Activated CD4-positive, alpha-beta memory T cell treated with anti-CD3 and anti-CD28 coated beads, Interleukin-2, amount 10 ng/mL, durations not matched to agents 7 days and 5 days (primary cell): ENCODE measurements around the gene SLC6A19. TPM values are rescaled to one million over a fixed set of nuclear protein-coding genes. Genes with fewer than 3 reads are reported as not detected.
"Not testable (repeated sequence)": the region's sequence is repeated elsewhere in the genome, so short reads cannot be mapped to it uniquely, and the experiment has no call there.

ENCODE experiments used
- CTCF ChIA-PET: fragments of 350-600 bp; sonication (Branson Sonifier 250); formaldehyde crosslinking; loops from one replicate; lab custom pipeline; 2021; ENCODE audit warnings: antibody characterized with exemption, inconsistent platforms; lab: Charles Lee
- POLR2A ChIA-PET: fragments of 350-600 bp; sonication (Branson Sonifier 250); formaldehyde crosslinking; loops from one replicate; lab custom pipeline; 2021; ENCODE audit warnings: antibody characterized with exemption; lab: Charles Lee
- DNase-seq: peaks from one replicate; pipeline ENCODE4 v3.0.0-alpha.2; 2020
- H3K27ac Mint-ChIP-seq: one replicate; pipeline ENCODE4 v1.8.0; 2021; ENCODE audit warnings: mild to moderate bottlenecking, mixed read lengths
- H3K27me3 Mint-ChIP-seq: one replicate; pipeline ENCODE4 v1.8.0; 2021; ENCODE audit warnings: mixed read lengths
- H3K36me3 Mint-ChIP-seq: one replicate; pipeline ENCODE4 v1.8.0; 2021; ENCODE audit warnings: low read depth, mixed read lengths
- H3K4me1 Mint-ChIP-seq: one replicate; pipeline ENCODE4 v1.8.0; 2021; ENCODE audit warnings: mixed read lengths
- H3K4me3 Mint-ChIP-seq: one replicate; pipeline ENCODE4 v1.8.0; 2021; ENCODE audit warnings: mild to moderate bottlenecking, mixed read lengths
- H3K9me3 Mint-ChIP-seq: one replicate; pipeline ENCODE4 v1.8.0; 2021; ENCODE audit warnings: mixed read lengths
- total RNA-seq, 2 experiments: library from RNA; stranded (reverse); gene quantifications; one replicate each; pipeline ENCODE4 v1.2.3, GENCODE V29; 2021

SLC6A19 gene
- total RNA-seq, 2 experiments from 2014 or later: not detected

DNA sequence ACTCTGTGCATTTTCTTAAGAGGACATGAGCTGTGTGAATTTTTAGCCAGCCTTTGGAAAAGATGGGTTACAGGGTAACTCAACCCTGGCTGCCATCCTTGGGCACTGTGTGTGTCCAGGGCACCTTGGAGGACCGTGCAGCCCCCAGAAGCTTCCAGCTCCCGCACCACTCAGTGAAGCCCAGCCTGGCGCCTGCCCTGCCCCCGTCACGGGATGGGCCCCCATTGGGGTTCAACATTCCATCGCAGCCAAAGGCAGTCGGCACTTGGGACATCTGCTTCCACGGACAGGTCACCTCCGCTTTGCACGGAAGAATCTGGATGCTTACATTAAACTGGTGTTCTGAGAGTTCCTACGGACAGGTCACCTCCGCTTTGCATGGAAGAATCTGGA, 21.9 kb downstream of the SLC6A19 start:
- peaks cover 9% of the 10 kb centered on the region for H3K9me3 Mint-ChIP-seq
- no peaks in the 10 kb centered on the region for H3K4me1 Mint-ChIP-seq
- no peak overlapping the region for H3K4me3 Mint-ChIP-seq
- H3K36me3 Mint-ChIP-seq: no peaks in the 10 kb centered on the region
- no peak overlapping the region for H3K27ac Mint-ChIP-seq
- no peaks in the 10 kb centered on the region for H3K27me3 Mint-ChIP-seq
- ChIA-PET POLR2A (no interaction called here), CTCF (no interaction called here)
- no peak for DNase-seq

DNA sequence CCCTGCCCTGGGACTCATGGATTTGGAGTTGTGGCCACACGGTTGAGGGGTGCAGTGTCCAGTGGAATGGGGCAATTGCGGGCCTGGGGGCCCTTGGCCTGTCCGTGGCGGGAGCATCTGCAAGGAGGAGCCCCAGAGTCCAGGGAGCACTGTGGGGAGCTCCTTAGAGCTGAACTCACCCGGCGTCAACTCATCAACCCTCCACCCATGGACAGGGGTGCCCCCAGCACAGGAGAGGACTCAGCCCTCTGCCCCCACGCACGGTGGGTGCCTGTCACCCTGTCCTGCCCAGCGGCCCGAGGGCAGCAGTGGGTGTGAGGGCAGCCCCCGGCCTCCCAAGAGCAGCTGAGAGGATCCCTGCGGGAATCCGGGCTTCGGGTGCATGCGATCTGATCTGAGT, 23.2 kb downstream of the SLC6A19 start:
- Mint-ChIP-seq H3K9me3 (peaks cover 9% of the 10 kb centered on the region), H3K4me3 (no peak overlapping the region), H3K27me3 (no peaks in the 10 kb centered on the region), H3K36me3 (no peaks in the 10 kb centered on the region), H3K27ac (no peak overlapping the region), H3K4me1 (peaks cover 6% of the 10 kb centered on the region)
- ChIA-PET POLR2A (no interaction called here), CTCF (no interaction called here)
- no peak for DNase-seq

DNA sequence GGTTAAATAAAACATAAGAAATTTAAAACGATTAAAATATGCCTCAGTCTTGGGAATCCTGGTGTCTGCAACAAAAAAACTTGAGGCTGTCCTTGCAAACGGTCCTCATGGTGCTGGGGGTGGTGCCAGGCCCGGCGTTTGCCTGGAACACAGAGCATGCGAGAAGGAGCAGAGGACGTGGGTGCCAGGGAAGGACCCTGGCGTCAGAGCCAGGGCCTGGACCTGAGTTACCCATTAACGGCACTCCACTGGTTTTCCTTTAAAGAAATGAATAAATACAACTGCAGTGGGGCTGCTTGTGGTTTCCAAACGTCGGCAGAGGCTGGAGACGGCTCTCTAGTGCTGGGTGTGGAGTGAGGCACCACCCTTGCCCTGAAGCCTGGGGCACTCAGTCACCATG, 23.7 kb downstream of the SLC6A19 start, which contains the start of gene SLC6A18:
TSS of gene SLC6A18 (plus strand) at position 301 of the 400 bp plus-strand sequence. CDS start at position 398, 97 bp downstream.
- POLR2A ChIA-PET: no interaction called here
- Mint-ChIP-seq H3K27ac (no peak within 1 kb of the TSS), H3K4me3 (no peak within 1 kb of the TSS), H3K36me3 (no peaks in the 10 kb centered on the region), H3K9me3 (peaks cover 9% of the 10 kb centered on the region), H3K4me1 (peaks cover 6% of the 10 kb centered on the region), H3K27me3 (no peaks in the 10 kb centered on the region)
- CTCF ChIA-PET: no interaction called here
- DNase-seq: no peak

DNA sequence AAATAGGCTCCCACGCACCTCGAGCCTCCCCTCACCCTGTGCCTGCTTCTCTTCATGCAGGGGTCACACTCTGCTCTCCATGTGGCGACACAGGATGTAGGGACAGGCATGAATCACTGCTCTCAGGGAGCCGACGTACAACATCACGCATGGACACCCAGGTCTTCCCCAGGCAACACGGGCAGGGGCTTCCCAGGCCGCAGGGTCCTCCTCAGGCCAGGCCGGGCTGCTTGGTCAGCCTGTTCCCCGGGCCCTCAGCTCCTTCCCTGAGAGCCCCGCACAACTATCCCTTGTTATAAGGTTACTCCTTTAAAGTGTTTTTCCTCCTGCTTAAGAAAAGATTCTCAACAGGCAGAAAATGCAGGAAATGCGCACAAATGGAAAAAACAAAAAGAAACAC, 24.8 kb downstream of the SLC6A19 start:
- CTCF ChIA-PET: no interaction called here
- Mint-ChIP-seq H3K27ac (no peak overlapping the region), H3K4me1 (peaks cover 6% of the 10 kb centered on the region), H3K27me3 (no peaks in the 10 kb centered on the region), H3K4me3 (no peak overlapping the region), H3K9me3 (peaks cover 9% of the 10 kb centered on the region), H3K36me3 (no peaks in the 10 kb centered on the region)
- DNase-seq: no peak
- POLR2A ChIA-PET: no interaction called here

DNA sequence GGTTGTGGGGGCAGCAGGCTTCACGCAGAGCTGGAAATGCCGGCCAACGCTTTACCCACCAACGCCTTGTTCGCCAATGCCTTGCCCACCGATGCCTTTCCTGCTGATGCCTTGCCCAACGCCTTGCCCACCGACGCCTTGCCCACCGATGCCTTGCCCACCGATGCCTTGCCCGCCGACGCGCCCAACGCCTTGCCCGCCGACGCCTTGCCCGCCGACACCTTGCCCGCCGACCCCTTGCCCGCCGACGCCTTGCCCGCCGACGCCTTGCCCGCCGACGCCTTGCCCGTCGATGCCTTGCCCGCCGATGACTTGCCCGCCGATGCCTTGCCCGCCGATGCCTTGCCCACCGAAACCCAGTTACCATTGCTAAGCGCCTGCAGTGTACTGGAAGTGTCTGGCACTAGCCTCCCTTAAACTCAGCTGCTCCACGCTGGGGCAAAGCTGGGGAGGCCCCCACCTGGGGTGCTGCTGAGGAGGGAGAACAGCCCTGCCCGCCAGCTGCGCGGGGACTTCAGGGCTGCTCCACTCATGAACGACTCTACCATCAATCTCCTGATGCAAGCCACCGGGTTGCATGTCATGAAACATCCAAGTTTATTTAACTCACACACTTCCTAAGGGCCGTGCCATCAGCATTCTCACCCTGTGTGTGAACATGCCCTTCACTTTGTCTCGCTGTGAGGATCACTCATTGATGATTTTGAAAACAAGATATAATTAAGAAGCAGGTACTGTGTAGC, 25.6 kb downstream of the SLC6A19 start:
- H3K27ac Mint-ChIP-seq: no peak overlapping the region
- no peaks in the 10 kb centered on the region for H3K27me3 Mint-ChIP-seq
- ChIA-PET POLR2A (no interaction called here), CTCF (interaction anchor here (1.0 kb wide), 1 partner anchor 418 kb away, joined by 3 read pairs; no protein-coding TSS in a partner anchor)
- peaks cover 5% of the 10 kb centered on the region for H3K9me3 Mint-ChIP-seq
- no peaks in the 10 kb centered on the region for H3K36me3 Mint-ChIP-seq
- no peak overlapping the region for H3K4me3 Mint-ChIP-seq
- DNase-seq: no peak
- H3K4me1 Mint-ChIP-seq: peaks cover 6% of the 10 kb centered on the region

DNA sequence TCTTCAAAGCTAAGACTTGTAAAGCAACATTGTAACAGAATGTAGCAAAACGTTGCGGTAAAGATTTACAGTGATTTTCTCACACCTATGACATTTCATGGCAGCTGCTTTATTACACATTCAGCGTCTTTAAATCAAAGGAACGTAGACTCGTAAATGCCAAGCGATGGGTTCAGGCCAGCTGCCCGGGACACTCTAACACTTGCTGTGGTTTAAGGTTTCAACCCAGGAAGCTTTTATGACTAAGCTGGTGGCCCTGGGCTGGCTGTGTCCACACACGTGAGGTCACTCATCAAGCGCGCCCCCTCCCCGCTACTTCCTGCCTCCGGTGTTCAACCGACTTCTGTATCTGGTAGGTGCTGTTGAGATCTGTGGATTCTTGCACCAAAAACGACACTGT, 26.3 kb downstream of the SLC6A19 start:
- no peak for DNase-seq
- Mint-ChIP-seq H3K27me3 (no peaks in the 10 kb centered on the region), H3K4me3 (no peak overlapping the region), H3K36me3 (no peaks in the 10 kb centered on the region), H3K27ac (no peak overlapping the region), H3K9me3 (no peaks in the 10 kb centered on the region), H3K4me1 (peaks cover 6% of the 10 kb centered on the region)
- ChIA-PET POLR2A (no interaction called here), CTCF (interaction anchor here (1.0 kb wide), 1 partner anchor 417 kb away, joined by 3 read pairs; no protein-coding TSS in a partner anchor)

DNA sequence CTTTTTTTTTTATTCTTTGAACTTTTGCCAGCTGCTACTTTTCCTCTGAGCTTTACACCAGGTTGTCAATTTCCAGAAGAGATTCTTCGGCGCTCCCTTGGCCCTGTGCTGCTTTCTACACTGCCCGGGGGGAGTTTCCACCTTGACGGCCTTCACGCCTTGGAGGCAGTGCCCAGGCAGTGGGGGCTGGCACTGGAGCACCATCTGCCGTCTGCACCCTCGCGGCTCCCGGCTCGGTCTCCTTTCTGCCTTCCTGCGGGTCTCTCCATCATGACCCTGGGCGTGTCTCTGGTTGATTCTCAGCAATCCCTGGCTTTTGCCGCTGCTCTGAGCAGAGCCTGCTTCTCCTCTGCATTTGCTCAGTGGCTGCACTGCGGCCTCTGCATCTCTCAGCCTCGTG, 26.7 kb downstream of the SLC6A19 start:
- POLR2A ChIA-PET: no interaction called here
- Mint-ChIP-seq H3K9me3 (no peaks in the 10 kb centered on the region), H3K4me3 (no peak overlapping the region), H3K36me3 (no peaks in the 10 kb centered on the region), H3K4me1 (peaks cover 6% of the 10 kb centered on the region), H3K27me3 (no peaks in the 10 kb centered on the region), H3K27ac (no peak overlapping the region)
- CTCF ChIA-PET: interaction anchor here (1.0 kb wide), 1 partner anchor 417 kb away, joined by 3 read pairs; no protein-coding TSS in a partner anchor
- DNase-seq: no peak

DNA sequence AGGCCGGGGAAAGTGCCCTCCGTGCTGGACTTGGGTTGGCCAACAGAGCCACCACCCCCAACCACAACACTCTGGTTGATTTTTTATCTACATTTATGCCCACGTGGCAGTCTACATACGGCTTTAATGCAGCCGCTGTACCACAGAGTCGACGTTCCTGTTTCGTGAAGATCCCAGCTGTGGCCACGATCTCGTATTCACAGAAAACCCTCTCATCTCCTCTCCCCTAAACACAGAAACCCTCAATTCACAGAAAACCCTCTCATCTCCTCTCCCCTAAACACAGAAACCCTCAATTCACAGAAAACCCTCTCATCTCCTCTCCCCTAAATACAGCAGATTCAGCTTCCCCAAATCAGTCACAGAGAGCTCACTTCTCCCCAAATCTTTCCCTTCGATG, 27.6 kb downstream of the SLC6A19 start:
- DNase-seq, H3K36me3 Mint-ChIP-seq, H3K4me3 Mint-ChIP-seq, H3K9me3 Mint-ChIP-seq, H3K27me3 Mint-ChIP-seq, POLR2A ChIA-PET, H3K4me1 Mint-ChIP-seq, H3K27ac Mint-ChIP-seq: not testable (repeated sequence)
- CTCF ChIA-PET: interaction anchor here (0.7 kb wide), 1 partner anchor 26 kb away, joined by 3 read pairs; no protein-coding TSS in a partner anchor

DNA sequence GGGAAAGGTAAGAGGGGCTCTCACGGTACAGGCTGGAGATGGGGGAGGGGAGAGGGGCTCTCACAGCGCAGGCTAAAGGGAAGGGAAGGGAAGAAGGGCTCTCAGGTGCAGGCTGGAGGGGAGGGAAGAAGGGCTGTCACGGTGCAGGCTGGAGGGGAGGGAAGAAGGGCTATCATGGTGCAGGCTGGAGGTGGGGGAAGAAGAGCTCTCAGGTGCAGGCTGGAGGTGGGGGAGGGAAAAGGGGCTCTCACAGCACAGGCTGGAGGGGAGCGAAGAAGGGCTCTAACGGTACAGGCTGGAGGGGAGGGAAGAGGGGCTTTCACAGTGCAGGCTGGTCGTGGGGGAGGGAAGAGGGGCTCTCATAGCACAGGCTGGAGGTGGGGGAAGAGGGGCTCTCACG, 28.4 kb downstream of the SLC6A19 start:
- Mint-ChIP-seq H3K36me3 (no peaks in the 10 kb centered on the region), H3K27me3 (no peaks in the 10 kb centered on the region), H3K27ac (no peak overlapping the region), H3K9me3 (no peaks in the 10 kb centered on the region), H3K4me3 (no peak overlapping the region), H3K4me1 (peaks cover 6% of the 10 kb centered on the region)
- DNase-seq: no peak
- POLR2A ChIA-PET: no interaction called here
- CTCF ChIA-PET: no interaction called here

DNA sequence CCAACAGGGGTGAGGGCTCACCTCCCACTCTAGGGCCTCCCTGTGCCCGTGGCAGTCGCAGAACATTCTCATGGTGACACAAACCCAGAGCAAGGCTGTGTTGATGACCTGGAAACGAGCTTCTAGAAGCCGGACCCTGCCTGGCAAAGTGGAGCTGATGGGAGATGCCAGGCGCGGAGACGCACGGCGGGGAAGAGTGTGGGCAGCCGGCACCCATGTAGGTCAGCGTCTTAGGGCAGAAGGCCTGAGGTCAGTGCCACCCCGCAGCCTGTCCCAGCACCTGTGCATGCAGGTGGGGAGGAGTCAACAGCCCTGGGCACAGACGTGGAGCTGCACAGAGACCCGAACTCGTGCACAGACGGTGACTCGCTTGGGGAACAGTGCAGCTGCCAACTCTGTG, 29.2 kb downstream of the SLC6A19 start:
- Mint-ChIP-seq H3K9me3 (peaks cover 1% of the 10 kb centered on the region), H3K4me3 (no peak overlapping the region), H3K27me3 (no peaks in the 10 kb centered on the region), H3K27ac (no peak overlapping the region), H3K4me1 (peaks cover 6% of the 10 kb centered on the region), H3K36me3 (no peaks in the 10 kb centered on the region)
- CTCF ChIA-PET: no interaction called here
- POLR2A ChIA-PET: no interaction called here
- DNase-seq: no peak

DNA sequence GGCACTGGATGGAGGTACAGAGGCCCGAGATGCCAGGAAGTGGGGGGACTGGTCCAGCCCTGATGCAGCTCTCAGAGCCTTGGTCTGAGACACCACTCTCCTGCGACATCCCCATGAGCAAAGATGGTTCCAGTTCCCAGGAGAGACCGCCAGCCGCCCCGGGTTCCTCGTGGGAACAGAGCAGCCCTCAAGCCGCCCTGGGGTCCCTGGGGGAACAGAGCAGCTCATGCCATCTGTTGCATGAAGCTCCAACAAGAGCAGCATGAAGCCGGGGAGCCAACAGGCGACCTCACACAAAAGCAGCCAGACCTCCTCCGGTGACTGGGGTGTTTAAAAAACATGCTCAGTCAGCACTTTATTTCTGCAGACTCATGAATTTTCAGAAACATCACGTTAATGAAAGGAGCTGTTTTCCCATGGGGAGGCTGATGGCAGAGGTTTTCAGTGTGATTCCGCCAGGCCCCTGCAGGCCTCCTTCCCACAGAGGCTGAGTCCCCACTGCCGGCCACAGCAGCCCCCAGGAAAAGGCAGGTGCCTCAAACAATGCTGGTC, 30.0 kb downstream of the SLC6A19 start:
- CTCF ChIA-PET: no interaction called here
- H3K36me3 Mint-ChIP-seq: no peaks in the 10 kb centered on the region
- H3K27me3 Mint-ChIP-seq: no peaks in the 10 kb centered on the region
- H3K4me3 Mint-ChIP-seq: no peak overlapping the region
- DNase-seq: no peak
- H3K4me1 Mint-ChIP-seq: peaks cover 6% of the 10 kb centered on the region
- POLR2A ChIA-PET: no interaction called here
- peaks cover 7% of the 10 kb centered on the region for H3K9me3 Mint-ChIP-seq
- H3K27ac Mint-ChIP-seq: no peak overlapping the region

DNA sequence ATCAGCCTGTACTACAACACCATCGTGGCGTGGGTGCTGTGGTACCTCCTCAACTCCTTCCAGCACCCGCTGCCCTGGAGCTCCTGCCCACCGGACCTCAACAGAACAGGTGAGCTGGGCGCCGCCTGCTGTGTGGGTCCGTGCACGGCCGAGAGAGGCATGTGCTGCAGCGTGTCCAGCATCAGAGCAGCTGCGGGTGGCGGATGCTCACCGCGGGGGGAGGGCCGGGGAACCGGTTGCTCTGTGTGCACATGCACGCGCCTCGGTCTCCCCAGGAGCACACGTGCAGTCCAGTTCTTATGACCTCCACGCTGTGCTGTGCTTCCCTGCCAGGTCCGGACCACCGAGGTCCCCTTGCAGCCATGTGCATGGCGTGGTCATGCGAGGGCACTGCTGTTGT, 31.4 kb downstream of the SLC6A19 start:
- Mint-ChIP-seq H3K27ac (no peak overlapping the region), H3K27me3 (no peaks in the 10 kb centered on the region), H3K4me1 (peaks cover 6% of the 10 kb centered on the region), H3K9me3 (peaks cover 7% of the 10 kb centered on the region), H3K36me3 (no peaks in the 10 kb centered on the region), H3K4me3 (no peak overlapping the region)
- DNase-seq: no peak
- ChIA-PET POLR2A (no interaction called here), CTCF (no interaction called here)

DNA sequence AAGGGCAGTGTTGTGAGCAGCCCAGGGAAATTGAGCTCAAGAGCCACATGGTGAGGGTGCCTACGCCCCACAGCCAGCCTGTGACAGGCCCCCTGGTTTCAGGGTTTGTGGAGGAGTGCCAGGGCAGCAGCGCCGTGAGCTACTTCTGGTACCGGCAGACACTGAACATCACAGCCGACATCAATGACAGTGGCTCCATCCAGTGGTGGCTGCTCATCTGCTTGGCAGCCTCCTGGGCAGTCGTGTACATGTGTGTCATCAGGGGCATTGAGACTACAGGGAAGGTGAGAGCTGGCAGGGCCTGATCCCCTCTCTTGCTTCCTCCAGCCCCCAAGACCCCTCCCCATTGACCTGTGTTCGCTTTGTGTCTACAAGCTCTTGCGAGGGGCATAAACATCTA, 34.0 kb downstream of the SLC6A19 start:
- no peak overlapping the region for H3K4me3 Mint-ChIP-seq
- no peak overlapping the region for H3K27ac Mint-ChIP-seq
- H3K27me3 Mint-ChIP-seq: no peaks in the 10 kb centered on the region
- DNase-seq: no peak
- POLR2A ChIA-PET: no interaction called here
- H3K4me1 Mint-ChIP-seq: no peaks in the 10 kb centered on the region
- peaks cover 7% of the 10 kb centered on the region for H3K9me3 Mint-ChIP-seq
- no peaks in the 10 kb centered on the region for H3K36me3 Mint-ChIP-seq
- CTCF ChIA-PET: no interaction called here

DNA sequence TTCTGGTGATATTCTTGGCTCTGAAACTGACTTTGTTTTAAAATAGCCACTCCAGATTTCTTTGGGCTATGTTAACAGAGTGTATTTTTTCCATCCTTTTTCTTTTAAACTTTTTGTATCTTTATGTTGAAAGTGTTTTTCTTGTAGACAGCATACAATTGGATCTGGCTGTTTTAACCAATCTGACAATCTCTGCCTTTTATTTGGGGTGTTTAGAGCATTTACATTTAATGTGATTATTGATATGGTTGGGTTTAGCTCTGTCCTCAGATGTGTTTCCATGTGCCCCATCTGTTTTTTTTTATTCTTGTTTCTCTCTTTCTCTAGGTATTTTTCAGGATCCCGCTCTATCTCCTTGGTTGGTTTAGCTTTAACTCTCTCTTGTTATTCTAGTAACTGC, 34.4 kb downstream of the SLC6A19 start:
- Mint-ChIP-seq H3K9me3 (peaks cover 7% of the 10 kb centered on the region), H3K4me3 (no peak overlapping the region), H3K36me3 (no peaks in the 10 kb centered on the region), H3K4me1 (no peaks in the 10 kb centered on the region), H3K27ac (no peak overlapping the region), H3K27me3 (no peaks in the 10 kb centered on the region)
- CTCF ChIA-PET: no interaction called here
- POLR2A ChIA-PET: no interaction called here
- no peak for DNase-seq
